HUES64 (cell line): ENCODE data around the gene GATAD2B.

Experiments used
- H3K27ac ChIP-seq: 2 replicates; pipeline ENCODE4 v1.7.0; 2013; ENCODE audit warnings: low read depth, low read length, inconsistent platforms
- H3K27me3 ChIP-seq: 2 replicates; pipeline ENCODE4 v1.6.1; 2013; ENCODE audit warnings: mild to moderate bottlenecking, low read length; ENCODE audit not compliant: insufficient read depth
- H3K36me3 ChIP-seq: 2 replicates; pipeline ENCODE4 v1.6.1; 2013; ENCODE audit warnings: mild to moderate bottlenecking, low read length; ENCODE audit not compliant: insufficient read depth
- H3K4me1 ChIP-seq: 2 replicates; pipeline ENCODE4 v1.6.1; 2013; ENCODE audit warnings: mild to moderate bottlenecking, low read length, moderate library complexity; ENCODE audit not compliant: insufficient read depth
- H3K4me3 ChIP-seq: 2 replicates; pipeline ENCODE4 v1.5.1; 2013; ENCODE audit warnings: mild to moderate bottlenecking, low read length, moderate library complexity
- H3K9ac ChIP-seq: 2 replicates; pipeline ENCODE4 v1.6.1; 2013; ENCODE audit warnings: mild to moderate bottlenecking, low read depth, low read length
- H3K9me3 ChIP-seq: 2 replicates; pipeline ENCODE4 v1.6.1; 2013; ENCODE audit warnings: low read depth, low read length; ENCODE audit not compliant: insufficient read depth
- WGBS: fragments of 150-250, 120-280 bp; methylation state at CpG from one replicate; pipeline ENCODE4 v1.1.7; 2013; ENCODE audit warnings: missing lambda C conversion rate; 5-methylcytosine and 5-hydroxymethylcytosine counted together

The GATAD2B gene

GRCh38 chr1:153961421-153961820, 38.6 kb upstream of the GATAD2B start:
- H3K36me3 ChIP-seq: peaks cover 27% of the 10 kb centered on the region
- no peaks in the 10 kb centered on the region for H3K27me3 ChIP-seq
- H3K4me3 ChIP-seq: peak overlapping the region; percentile 94
- peak overlapping the region; percentile 100; the same call in 1 of the 2 replicates for H3K27ac ChIP-seq
- WGBS: 86% methylated on average over 4 of the region's 4 CpGs
- H3K4me1 ChIP-seq: peaks cover 18% of the 10 kb centered on the region
- H3K9me3 ChIP-seq: no peaks in the 10 kb centered on the region
- peak overlapping the region; percentile 93 for H3K9ac ChIP-seq

DNA sequence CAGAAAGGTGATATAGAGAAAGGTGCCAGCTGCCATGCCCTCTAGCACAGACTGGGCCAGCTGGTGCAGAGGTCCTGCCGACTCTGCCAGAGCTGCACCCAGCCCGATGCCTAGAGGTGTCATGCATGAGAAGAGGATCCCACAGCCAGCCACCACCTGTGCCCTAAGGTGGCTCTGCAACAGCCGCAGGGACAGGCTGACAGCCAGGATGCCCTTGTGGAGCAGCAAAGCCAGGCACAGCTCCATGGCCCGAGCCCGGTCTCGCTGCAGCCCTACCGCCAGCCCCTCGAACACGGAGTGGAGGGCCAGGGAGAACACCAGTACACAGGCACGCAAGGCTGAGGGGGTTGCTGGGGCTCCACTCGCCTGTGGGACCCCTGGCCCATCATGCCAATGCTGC, 37.4 kb upstream of the GATAD2B start:
- H3K27ac ChIP-seq: no peak overlapping the region
- H3K36me3 ChIP-seq: peaks cover 27% of the 10 kb centered on the region
- H3K27me3 ChIP-seq: no peaks in the 10 kb centered on the region
- peaks cover 18% of the 10 kb centered on the region for H3K4me1 ChIP-seq
- no peak overlapping the region for H3K9ac ChIP-seq
- 93% methylated on average over 11 of the region's 11 CpGs for WGBS
- no peak overlapping the region for H3K4me3 ChIP-seq
- no peaks in the 10 kb centered on the region for H3K9me3 ChIP-seq

- H3K4me3 ChIP-seq: no peak overlapping the region
- 73% methylated on average over 3 of the region's 3 CpGs for WGBS
- peaks cover 30% of the 10 kb centered on the region for H3K36me3 ChIP-seq
- H3K9ac ChIP-seq: no peak overlapping the region
- peaks cover 18% of the 10 kb centered on the region for H3K4me1 ChIP-seq
- H3K27ac ChIP-seq: peak overlapping the region; percentile 43; the same call in 1 of the 2 replicates
- H3K27me3 ChIP-seq: no peaks in the 10 kb centered on the region
- no peaks in the 10 kb centered on the region for H3K9me3 ChIP-seq
Measured at GRCh38 chr1:153959454-153959853, 36.7 kb upstream of the GATAD2B start.

DNA sequence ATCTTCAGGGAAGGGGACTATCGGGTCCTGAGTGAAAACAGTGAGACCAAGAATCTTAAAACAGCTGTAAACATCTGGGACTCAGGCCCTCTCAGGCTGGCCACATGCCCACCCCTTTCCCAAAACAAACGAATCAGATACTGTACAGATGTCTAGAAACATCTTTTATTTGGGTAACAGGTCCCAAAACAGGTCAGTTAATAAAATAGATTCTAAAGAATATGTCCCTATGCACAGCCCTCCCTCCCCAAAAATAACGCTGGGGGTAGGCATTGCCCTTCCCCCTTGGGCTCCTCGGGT, 36.1 kb upstream of the GATAD2B start:
- Histone ChIP-seq H3K27ac (peak overlapping the region; percentile 43; the same call in 1 of the 2 replicates), H3K9me3 (no peaks in the 10 kb centered on the region), H3K4me3 (peak overlapping the region; percentile 26), H3K9ac (no peak overlapping the region), H3K4me1 (peaks cover 18% of the 10 kb centered on the region), H3K27me3 (no peaks in the 10 kb centered on the region), H3K36me3 (peaks cover 36% of the 10 kb centered on the region)
- WGBS: 59% methylated on average over 4 of the region's 4 CpGs

- Histone ChIP-seq H3K27ac (peak within 1 kb of the TSS; percentile 86), H3K36me3 (peaks cover 41% of the 10 kb centered on the region), H3K27me3 (no peaks in the 10 kb centered on the region), H3K4me1 (peaks cover 18% of the 10 kb centered on the region), H3K4me3 (peak within 1 kb of the TSS; percentile 94), H3K9ac (peak within 1 kb of the TSS; percentile 87), H3K9me3 (no peaks in the 10 kb centered on the region)
- WGBS: under 1% methylated on average over 75 of the region's 75 CpGs
Measured at GRCh38 chr1:153958111-153958960, 35.6 kb upstream of the GATAD2B start, which contains the start of gene CRTC2. Gene CRTC2 (minus strand): TSS chr1:153958612. CDS start chr1:153958497, 115 bp downstream.

GRCh38 chr1:153957744-153958110, 35.0 kb upstream of the GATAD2B start:
- Histone ChIP-seq H3K9me3 (no peaks in the 10 kb centered on the region), H3K27ac (peak overlapping the region; percentile 86), H3K4me3 (peak overlapping the region; percentile 94), H3K4me1 (peaks cover 18% of the 10 kb centered on the region), H3K9ac (peak overlapping the region; percentile 87), H3K27me3 (no peaks in the 10 kb centered on the region), H3K36me3 (peaks cover 44% of the 10 kb centered on the region)
- WGBS: 1% methylated on average over 13 of the region's 13 CpGs

DNA sequence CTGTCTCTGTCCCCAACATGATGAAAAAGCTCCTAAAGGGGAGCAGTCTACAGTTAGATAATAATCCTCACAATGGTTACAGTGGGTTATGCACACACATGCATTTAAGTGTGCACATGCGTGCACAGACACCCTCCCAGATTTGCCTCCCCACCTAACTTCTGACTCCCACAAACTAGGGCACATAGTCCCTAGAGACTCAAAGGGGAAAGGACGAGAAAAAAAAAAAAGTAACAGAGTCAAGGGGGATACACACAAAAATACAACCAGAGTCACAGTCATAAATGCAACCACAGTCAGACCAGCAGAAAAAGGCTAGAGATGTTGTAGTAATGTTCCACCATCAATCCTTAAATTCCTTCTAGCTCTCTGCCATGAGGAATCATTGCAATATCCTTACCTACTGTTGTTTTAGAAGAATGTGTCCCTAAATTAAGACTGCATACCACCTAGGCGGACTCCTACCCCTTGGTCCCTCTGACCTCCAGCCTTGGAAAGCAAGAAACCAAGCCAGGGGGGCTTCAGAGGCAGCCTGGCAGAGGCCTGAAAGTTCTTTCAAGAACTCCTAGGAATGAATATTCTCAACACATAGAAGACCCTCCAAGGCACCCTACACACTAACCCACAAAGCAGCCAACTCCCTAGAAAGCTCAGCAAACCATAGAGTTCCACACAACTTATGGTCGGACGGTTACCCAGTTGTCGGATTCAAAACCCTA, 34.4 kb upstream of the GATAD2B start:
- no peaks in the 10 kb centered on the region for H3K9me3 ChIP-seq
- no peaks in the 10 kb centered on the region for H3K27me3 ChIP-seq
- peaks cover 50% of the 10 kb centered on the region for H3K36me3 ChIP-seq
- H3K4me3 ChIP-seq: peak overlapping the region; percentile 94
- H3K27ac ChIP-seq: peak overlapping the region; percentile 86
- WGBS: 39% methylated on average over 5 of the region's 6 CpGs
- H3K4me1 ChIP-seq: peaks cover 18% of the 10 kb centered on the region
- H3K9ac ChIP-seq: peak overlapping the region; percentile 87

DNA sequence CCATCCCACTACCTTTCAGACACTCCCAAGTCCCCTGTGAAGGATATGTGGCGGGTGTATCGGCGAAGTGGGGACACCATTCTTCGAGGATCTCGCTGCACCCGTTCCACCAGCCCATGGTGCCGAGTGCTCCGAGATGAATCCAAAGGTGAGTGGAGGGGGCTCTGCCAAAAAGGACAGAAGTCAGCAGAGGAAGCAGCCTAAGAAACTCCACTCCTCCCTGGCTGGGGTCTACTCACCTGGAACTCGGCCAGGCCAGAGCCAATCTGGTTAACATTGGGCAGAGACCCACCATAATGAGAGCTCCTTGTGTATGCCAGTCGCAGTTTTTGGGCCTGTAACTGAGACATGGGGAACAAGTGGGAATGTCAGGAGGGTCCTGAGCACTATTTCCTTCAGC, 32.1 kb upstream of the GATAD2B start:
- peaks cover 52% of the 10 kb centered on the region for H3K36me3 ChIP-seq
- no peaks in the 10 kb centered on the region for H3K27me3 ChIP-seq
- WGBS: 97% methylated on average over 10 of the region's 10 CpGs
- H3K9ac ChIP-seq: no peak overlapping the region
- no peak overlapping the region for H3K4me3 ChIP-seq
- no peaks in the 10 kb centered on the region for H3K9me3 ChIP-seq
- H3K27ac ChIP-seq: no peak overlapping the region
- peaks cover 9% of the 10 kb centered on the region; the same call in 1 of the 2 replicates for H3K4me1 ChIP-seq

DNA sequence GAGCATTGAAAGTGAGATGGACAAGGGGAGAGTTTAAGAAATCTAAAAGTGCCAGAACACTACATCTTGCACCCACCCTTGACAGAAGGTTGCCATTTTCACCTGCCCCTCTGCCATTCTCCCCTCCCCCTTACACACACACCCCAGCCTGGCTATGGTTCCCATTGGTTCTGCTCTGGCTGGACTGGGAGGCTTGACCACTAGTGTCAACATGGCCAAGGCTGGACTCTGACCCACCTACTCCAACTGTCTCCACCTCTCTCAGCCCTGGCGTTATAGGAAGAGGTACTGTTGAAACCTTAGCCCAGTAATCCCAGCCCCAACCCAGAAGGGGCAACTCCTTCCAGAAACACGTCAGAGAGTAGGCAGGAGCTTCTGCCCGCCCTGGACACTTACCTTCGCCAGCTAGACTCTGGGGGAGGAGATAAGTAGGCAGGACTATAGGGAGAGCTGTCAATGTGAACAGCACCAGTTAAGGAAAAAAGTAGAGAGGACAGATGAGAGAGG, 31.1 kb upstream of the GATAD2B start:
- peaks cover 9% of the 10 kb centered on the region; the same call in 1 of the 2 replicates for H3K4me1 ChIP-seq
- whole genome bisulfite sequencing: 92% methylated on average over 4 of the region's 4 CpGs
- no peaks in the 10 kb centered on the region for H3K27me3 ChIP-seq
- no peak overlapping the region for H3K9ac ChIP-seq
- no peak overlapping the region for H3K4me3 ChIP-seq
- no peaks in the 10 kb centered on the region for H3K9me3 ChIP-seq
- peaks cover 52% of the 10 kb centered on the region for H3K36me3 ChIP-seq
- H3K27ac ChIP-seq: no peak overlapping the region

DNA sequence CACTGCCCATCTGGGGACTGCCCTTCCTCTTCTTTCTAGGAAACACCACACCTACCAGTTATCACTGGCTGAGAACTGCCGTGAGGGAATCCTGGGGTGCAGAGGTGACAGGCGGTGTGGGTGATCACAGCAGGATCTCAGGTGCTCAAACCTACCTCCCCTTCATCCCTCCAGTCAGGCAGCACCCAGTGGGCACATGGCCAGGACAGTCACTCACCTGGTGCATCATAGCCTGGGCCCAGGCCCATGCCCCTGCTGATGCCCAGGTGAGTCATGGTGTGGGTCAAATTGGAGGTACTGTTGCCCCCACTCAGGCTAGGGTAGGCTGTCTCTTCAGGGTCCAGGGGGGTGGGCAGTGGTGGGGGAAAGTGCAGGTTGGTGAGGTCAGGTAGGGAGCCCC, 29.0 kb upstream of the GATAD2B start:
- Histone ChIP-seq H3K4me1 (peaks cover 2% of the 10 kb centered on the region; the same call in 1 of the 2 replicates), H3K27me3 (no peaks in the 10 kb centered on the region), H3K4me3 (no peak overlapping the region), H3K36me3 (peaks cover 70% of the 10 kb centered on the region), H3K27ac (no peak overlapping the region), H3K9me3 (no peaks in the 10 kb centered on the region), H3K9ac (no peak overlapping the region)
- 95% methylated on average over 2 of the region's 2 CpGs for WGBS

DNA sequence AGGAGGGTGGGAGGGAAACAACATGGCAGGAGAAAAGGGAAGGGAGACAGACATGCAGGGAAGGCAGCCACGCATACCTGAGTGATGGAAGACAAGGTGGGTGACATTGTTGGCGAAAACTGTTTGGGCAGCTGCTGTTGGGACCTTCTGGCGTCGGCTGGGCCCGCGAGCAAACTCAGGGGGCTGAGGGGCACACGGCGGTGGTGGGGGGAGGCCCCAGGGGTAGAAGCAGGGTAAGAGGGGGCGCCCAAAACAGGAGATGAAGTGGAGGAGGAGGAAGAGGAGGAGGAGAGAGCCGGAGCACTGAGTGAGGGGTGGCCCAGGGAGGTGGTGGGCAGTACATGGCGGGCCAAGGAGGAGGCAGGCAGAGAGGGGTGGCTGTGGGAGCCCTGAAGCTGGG, 28.4 kb upstream of the GATAD2B start:
- no peaks in the 10 kb centered on the region for H3K9me3 ChIP-seq
- H3K4me3 ChIP-seq: no peak overlapping the region
- H3K36me3 ChIP-seq: peaks cover 70% of the 10 kb centered on the region
- WGBS: 93% methylated on average over 11 of the region's 11 CpGs
- no peak overlapping the region for H3K27ac ChIP-seq
- no peak overlapping the region for H3K9ac ChIP-seq
- no peaks in the 10 kb centered on the region for H3K27me3 ChIP-seq
- H3K4me1 ChIP-seq: no peaks in the 10 kb centered on the region
